ENCODE measurements around the gene PTPRK.

GRCh38 chr6:128007658-128008057, 512.7 kb downstream of the PTPRK start:
- TF ChIP-seq CTCF (IDR thresholded peaks at IDR 0.05 in 4 of 5, conservative IDR thresholded peaks at IDR 0.05 in 1 of 5) (no peak), POLR2A (IDR thresholded peaks at IDR 0.05) (no peak)
